ENCODE measurements around the gene HDAC7. TPM values are rescaled to one million over a fixed set of nuclear protein-coding genes. Genes with fewer than 3 reads are reported as not detected.

HDAC7 gene
- total and polyA plus RNA-seq, 12 donors: 9.1 to 184 (median 147) TPM

- peak in 1 of 2 donors; percentile 12 for TF ChIP-seq POLR2A (IDR thresholded peaks at IDR 0.05)
- peak; percentile 13 to 57 (median 48) for TF ChIP-seq CTCF (IDR thresholded peaks at IDR 0.05)
- WGBS, 4 donors: 1 to 4% (median 1%) methylated on average over 11 to 57 of the region's 57 CpGs
- Histone ChIP-seq H3K9me3 (replicated peaks in 1 of 3) (no peaks in the 10 kb centered on the region), H3K36me3 (replicated peaks in 1 of 2) (no peaks in the 10 kb centered on the region), H3K4me1 (replicated peaks in 1 of 2) (peaks cover 10 to 23% of the 10 kb centered on the region in 2 donors), H3K27ac (peak within 1 kb of the TSS in 3 of 5 donors; percentile 31 to 83 (median 40)), H3K27me3 (no peaks in the 10 kb centered on the region), H3K4me3 (peak within 1 kb of the TSS; percentile 44 to 73 (median 52))
- intact Hi-C loops (cut with DNase I): no loop called here
- peak; percentile 86 to 93 (median 90) for DNase-seq
Observed at GRCh38 chr12:47758834-47759690, 60.6 kb downstream of the HDAC7 start, which contains the start of gene RAPGEF3. TSS of gene RAPGEF3 (minus strand) at chr12:47758880. CDS start at chr12:47758556, 324 bp downstream.

DNA sequence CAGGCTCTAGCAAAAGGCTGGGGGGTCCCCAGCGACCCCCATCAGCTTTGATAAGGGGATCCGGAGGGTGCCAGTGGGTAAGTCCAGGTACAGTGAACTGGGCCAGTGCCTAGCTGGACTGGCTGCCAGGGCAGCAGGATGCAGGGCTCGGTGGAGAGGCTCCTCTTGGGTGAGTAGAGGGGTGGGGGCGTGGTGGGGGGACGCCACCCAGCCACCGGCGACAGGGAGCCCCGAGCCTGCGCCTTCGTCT is 61.2 kb downstream of the HDAC7 start:
- Histone ChIP-seq H3K27ac (peak overlapping the region in 2 of 5 donors; percentile 31 to 83), H3K9me3 (replicated peaks in 1 of 3) (no peaks in the 10 kb centered on the region), H3K27me3 (no peaks in the 10 kb centered on the region), H3K4me1 (replicated peaks in 1 of 2) (peaks cover 10 to 23% of the 10 kb centered on the region in 2 donors), H3K4me3 (peak overlapping the region in 3 of 4 donors; percentile 44 to 73 (median 55)), H3K36me3 (replicated peaks in 1 of 2) (no peaks in the 10 kb centered on the region)
- DNase-seq: no peak
- WGBS, 4 donors: 0 to 13% (median 4%) methylated on average over 1 to 10 of the region's 10 CpGs
- TF ChIP-seq CTCF (IDR thresholded peaks at IDR 0.05) (no peak), POLR2A (IDR thresholded peaks at IDR 0.05) (no peak)
- intact Hi-C loops (cut with DNase I): no loop called here

GRCh38 chr12:47757840-47758583 is 61.7 kb downstream of the HDAC7 start:
- peaks cover 10 to 18% of the 10 kb centered on the region in 2 donors for H3K4me1 ChIP-seq (replicated peaks in 1 of 2)
- no peaks in the 10 kb centered on the region for H3K9me3 ChIP-seq (replicated peaks in 1 of 3)
- 22 to 54% (median 38%) methylated on average over 5 to 20 of the region's 20 CpGs for WGBS, 4 donors
- TF ChIP-seq CTCF (IDR thresholded peaks at IDR 0.05) (no peak), POLR2A (IDR thresholded peaks at IDR 0.05) (no peak)
- intact Hi-C loops (cut with DNase I): no loop called here
- peak overlapping the region in 2 of 5 donors; percentile 31 to 83 for H3K27ac ChIP-seq
- DNase-seq: no peak
- H3K27me3 ChIP-seq: no peaks in the 10 kb centered on the region
- H3K36me3 ChIP-seq (replicated peaks in 1 of 2): no peaks in the 10 kb centered on the region
- peak overlapping the region in 2 of 4 donors; percentile 55 to 73 for H3K4me3 ChIP-seq

DNA sequence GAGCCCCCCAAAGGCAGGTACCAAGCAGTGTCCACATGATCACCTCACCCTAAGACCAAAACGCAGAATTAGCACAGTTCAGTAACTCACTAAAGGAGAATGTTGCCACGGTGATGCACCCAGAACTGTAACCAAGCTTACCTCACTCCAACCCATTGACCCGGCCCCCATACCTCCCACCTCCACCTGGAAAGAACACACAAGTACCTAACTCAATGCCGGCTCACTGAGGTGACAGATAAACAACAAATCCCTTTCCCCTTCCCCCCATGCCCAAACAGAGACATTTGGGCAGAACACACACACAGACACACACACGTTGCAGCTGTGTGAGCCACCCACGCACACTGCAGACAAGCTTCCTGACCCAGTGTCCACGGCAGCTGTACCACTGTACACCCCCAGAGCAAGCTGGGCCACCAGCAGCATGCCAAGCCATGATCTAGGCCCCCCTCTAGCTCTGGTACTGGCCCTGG is 62.3 kb downstream of the HDAC7 start:
- intact Hi-C loops (cut with DNase I): no loop called here
- DNase-seq: no peak
- Histone ChIP-seq H3K4me3 (peak overlapping the region in 1 of 4 donors; percentile 73), H3K36me3 (replicated peaks in 1 of 2) (no peaks in the 10 kb centered on the region), H3K9me3 (replicated peaks in 1 of 3) (no peaks in the 10 kb centered on the region), H3K27ac (peak overlapping the region in 1 of 5 donors; percentile 83), H3K27me3 (no peaks in the 10 kb centered on the region), H3K4me1 (replicated peaks in 1 of 2) (peaks cover 10 to 15% of the 10 kb centered on the region in 2 donors)
- 71 to 80% (median 74%) methylated on average over 6 to 7 of the region's 7 CpGs for WGBS, 4 donors
- TF ChIP-seq POLR2A (IDR thresholded peaks at IDR 0.05) (no peak), CTCF (IDR thresholded peaks at IDR 0.05) (no peak)

All from adrenal gland (tissue), 12 donors.